H1 (cell line): ENCODE results near the gene PTBP1. TPM values are rescaled to one million over a fixed set of nuclear protein-coding genes. Genes with fewer than 3 reads are reported as not detected.

Experiments
- ATF2 ChIP-seq: IDR thresholded peaks from 2 replicates; pipeline ENCODE4 v1.6.1; 2012; ENCODE audit warnings: low read length, inconsistent platforms
- E2F6 ChIP-seq: IDR thresholded peaks from 2 replicates; pipeline ENCODE4 v1.6.1; 2012; ENCODE audit warnings: inconsistent platforms
- NANOG ChIP-seq: IDR thresholded peaks from 2 replicates; pipeline ENCODE4 v1.6.1; 2011; ENCODE audit warnings: low read length, low read depth, mild to moderate bottlenecking, inconsistent platforms; ENCODE audit not compliant: insufficient read depth, poor library complexity, severe bottlenecking
- RAD21 ChIP-seq, 2 experiments: IDR thresholded peaks in 1 of 2; conservative IDR thresholded peaks in 1 of 2; 2 replicates each; pipeline ENCODE4 v1.6.1; 2011; ENCODE audit warnings: low read depth in 2 of 2, low read length in 2 of 2, improper control_type of control experiment in 1 of 2, inconsistent platforms in 1 of 2, mild to moderate bottlenecking in 1 of 2, moderate library complexity in 1 of 2
- SP1 ChIP-seq: IDR thresholded peaks from 2 replicates; pipeline ENCODE4 v1.6.1; 2011; ENCODE audit warnings: low read depth, low read length
- TEAD4 ChIP-seq: IDR thresholded peaks from 2 replicates; pipeline ENCODE4 v1.6.1; 2012; ENCODE audit warnings: low read depth, low read length, inconsistent platforms, mixed read lengths
- polyA plus RNA-seq, 7 experiments: library from polyadenylated mRNA; depleted of rRNA in 3 of 7; stranded (reverse) in 5 of 7; unstranded in 2 of 7; fragments of >200 nt in 5 of 7; fragments of 200-250 nt in 2 of 7; gene quantifications; 1 replicate in 5 of 7; 2 replicates in 1 of 7; 4 replicates in 1 of 7; pipeline versions ENCODE4 v1.2.1 to v1.2.3, GENCODE V29; 2011 to 2013; ENCODE audit warnings: missing spikeins in 2 of 7, mixed read lengths in 2 of 7
- total RNA-seq: library from RNA; stranded (reverse); fragmentation: NEBNext Ultra II Directional; extraction: Animal tissue kit (Norgen Biotek cat#: 25700); gene quantifications from 2 replicates; pipeline ENCODE4 v1.2.1, GENCODE V29; 2021

Gene PTBP1
- total and polyA plus RNA-seq, 2 of the 8 experiments (the other 6 are each of a cell fraction or from before 2014, with no cell fraction given): 528 to 888 TPM

- no peak for TF ChIP-seq ATF2
- no peak for TF ChIP-seq NANOG
- TF ChIP-seq SP1: no peak
- TF ChIP-seq RAD21 (IDR thresholded peaks at IDR 0.05 in 1 of 2, conservative IDR thresholded peaks at IDR 0.05 in 1 of 2; ENCODE audit: low read depth in 2 of 2, low read length in 2 of 2): no peak
- no peak for TF ChIP-seq E2F6
- TF ChIP-seq TEAD4: no peak
Measured at GRCh38 chr19:852136-853013, 55.1 kb downstream of the PTBP1 start, which contains the start of gene ELANE (continued).
